WTC11 (cell line): Measurements from ENCODE around the gene PRKN.

Source experiments
- ATF2 ChIP-seq: sonication (generic); formaldehyde crosslinking; IDR thresholded peaks from 2 replicates; pipeline ENCODE4 v1.8.1; 2022; ENCODE audit warnings: low read depth, missing genetic modification reagents, borderline replicate concordance
- CREB1 ChIP-seq: sonication (generic); formaldehyde crosslinking; IDR thresholded peaks from 2 replicates; pipeline ENCODE4 v1.8.0; 2023; ENCODE audit warnings: mild to moderate bottlenecking, missing genetic modification reagents
- CTCF ChIP-seq: fragments of 200-600 bp; IDR thresholded peaks from 2 replicates; pipeline ENCODE4 v1.8.0; 2022; ENCODE audit warnings: antibody characterized with exemption
- E2F5 ChIP-seq: sonication (generic); formaldehyde crosslinking; IDR thresholded peaks from 2 replicates; pipeline ENCODE4 v1.8.1; 2022; ENCODE audit warnings: mild to moderate bottlenecking, moderate library complexity, missing genetic modification reagents
- FOXP1 ChIP-seq: sonication (generic); formaldehyde crosslinking; IDR thresholded peaks from 2 replicates; pipeline ENCODE4 v1.8.0; 2022; ENCODE audit warnings: missing genetic modification reagents, mild to moderate bottlenecking, moderate library complexity, borderline replicate concordance
- JUN ChIP-seq: sonication (generic); formaldehyde crosslinking; IDR thresholded peaks from 2 replicates; pipeline ENCODE4 v1.8.0; 2023; ENCODE audit warnings: mild to moderate bottlenecking, missing genetic modification reagents
- NFATC4 ChIP-seq: fragments of 250-450 bp; sonication (Bioruptor Pico); IDR thresholded peaks from 2 replicates; pipeline ENCODE4 v1.9.0; 2021; ENCODE audit warnings: mild to moderate bottlenecking
- TEAD4 ChIP-seq: sonication (generic); formaldehyde crosslinking; IDR thresholded peaks from 2 replicates; pipeline ENCODE4 v1.8.0; 2022; ENCODE audit warnings: mild to moderate bottlenecking, missing genetic modification reagents
- USF2 ChIP-seq: sonication (generic); formaldehyde crosslinking; IDR thresholded peaks from 2 replicates; pipeline ENCODE4 v1.8.1; 2023; ENCODE audit warnings: mild to moderate bottlenecking, missing genetic modification reagents, moderate library complexity
- ZNF281 ChIP-seq: sonication (generic); formaldehyde crosslinking; IDR thresholded peaks from 2 replicates; pipeline ENCODE4 v1.8.0; 2023; ENCODE audit warnings: mild to moderate bottlenecking, missing genetic modification reagents
- ZNF416 ChIP-seq: fragments of 250-450 bp; sonication (Bioruptor Pico); IDR thresholded peaks from 2 replicates; pipeline ENCODE4 v1.9.0; 2021; ENCODE audit warnings: mild to moderate bottlenecking, inconsistent platforms

GRCh38 chr6:162029873-162030576 is 697.5 kb downstream of the PRKN start:
- no peak for TF ChIP-seq JUN (CRISPR knock-in tag)
- no peak for TF ChIP-seq ZNF281 (CRISPR knock-in tag)
- TF ChIP-seq ATF2, result no peak
- no peak for TF ChIP-seq CTCF
- TF ChIP-seq ZNF416 (CRISPR knock-in tag), result no peak
- TF ChIP-seq TEAD4, result no peak
- TF ChIP-seq NFATC4 (CRISPR knock-in tag), result no peak
- TF ChIP-seq USF2, result no peak
- TF ChIP-seq CREB1, result no peak
- TF ChIP-seq E2F5, result no peak
- TF ChIP-seq FOXP1 (CRISPR knock-in tag), result no peak
